ENCODE measurements around the gene ADM2.

DNA sequence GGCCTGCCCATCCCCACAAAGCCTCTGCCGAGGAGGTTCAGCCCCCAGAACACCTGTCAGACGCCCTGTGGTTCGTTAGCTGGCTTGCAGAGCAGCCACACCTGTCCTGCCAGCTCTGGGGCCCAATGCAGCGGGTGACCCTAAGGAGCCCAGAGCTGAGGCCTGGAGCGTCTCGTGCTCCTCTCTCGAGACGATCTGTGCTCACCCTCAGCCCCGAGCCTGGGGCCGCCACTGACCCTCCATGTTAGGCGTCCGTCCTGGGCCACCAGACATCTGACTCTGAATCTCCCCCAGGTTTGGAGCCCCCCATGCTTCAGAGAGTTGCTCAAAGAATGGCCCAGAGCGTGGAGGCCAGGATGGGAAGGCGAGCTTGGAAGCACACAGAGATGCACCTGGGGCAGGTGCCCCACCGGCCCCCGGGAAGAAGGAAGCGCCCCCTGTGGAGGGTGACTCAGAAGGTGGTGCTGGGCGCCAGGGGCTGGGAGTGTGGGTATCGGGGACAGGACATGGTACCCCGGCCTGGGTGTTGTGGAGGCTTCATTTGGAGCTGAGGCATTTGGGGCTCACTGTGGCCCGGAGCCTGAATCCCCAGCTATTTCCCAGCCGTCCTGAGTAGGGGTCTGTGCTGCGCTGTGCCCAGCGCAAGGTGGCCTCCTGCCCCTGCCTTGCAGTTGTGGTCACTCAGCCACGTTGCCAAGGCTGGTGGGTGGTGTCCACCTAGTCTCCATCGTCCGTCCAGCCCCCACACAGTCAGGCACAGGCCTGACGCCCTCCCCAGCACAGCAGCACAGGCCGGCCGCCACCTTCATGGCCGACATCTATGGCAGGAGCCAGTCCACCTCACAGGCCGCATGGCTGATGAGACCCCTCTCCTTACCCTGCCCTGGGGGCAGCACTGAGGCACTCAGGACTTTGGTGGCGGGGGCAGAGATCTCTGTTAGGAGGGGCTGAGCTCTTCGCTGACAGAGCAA lies 42.8 kb upstream of the ADM2 start:
- TF ChIP-seq ARNT (IDR thresholded peaks at IDR 0.05) (no peak), FOXA1 (IDR thresholded peaks at IDR 0.05) (no peak), CTBP1 (IDR thresholded peaks at IDR 0.05; ENCODE audit: borderline replicate concordance) (no peak), ZNF384 (IDR thresholded peaks at IDR 0.05) (no peak), SP1 (IDR thresholded peaks at IDR 0.05) (no peak), BHLHE40 (IDR thresholded peaks at IDR 0.05; ENCODE audit: borderline replicate concordance) (no peak), SUZ12 (IDR thresholded peaks at IDR 0.05) (no peak), HDGF (IDR thresholded peaks at IDR 0.05; ENCODE audit: borderline replicate concordance) (no peak), L3MBTL2 (conservative IDR thresholded peaks at IDR 0.05) (no peak), FOXM1 (IDR thresholded peaks at IDR 0.05; ENCODE audit: borderline replicate concordance) (no peak), ELF4 (IDR thresholded peaks at IDR 0.05) (no peak)

All from HEK293T (cell line).